ENCODE data around the gene GAPDHS.

The GAPDHS gene

GRCh38 chr19:35533201-35533821 is at the start of gene GAPDHS:
Gene GAPDHS (plus strand): TSS chr19:35533456. CDS start chr19:35533528, 72 bp downstream.
- DNase-seq = no peak

GRCh38 chr19:35484252-35485036 is 48.8 kb upstream of the GAPDHS start:
- no peak for DNase-seq

GRCh38 chr19:35486268-35486708 is 47.0 kb upstream of the GAPDHS start:
- DNase-seq = no peak

GRCh38 chr19:35487656-35488182 is 45.5 kb upstream of the GAPDHS start:
- DNase-seq = no peak

GRCh38 chr19:35488677-35489076 is 44.6 kb upstream of the GAPDHS start:
- DNase-seq = no peak

GRCh38 chr19:35490364-35490763 is 42.9 kb upstream of the GAPDHS start, which contains the start of gene KRTDAP:
Gene KRTDAP (minus strand): TSS chr19:35490464. CDS start chr19:35490442, 22 bp downstream.
- no peak for DNase-seq

- DNase-seq = no peak
Measured at GRCh38 chr19:35491836-35492360, 41.4 kb upstream of the GAPDHS start.

- DNase-seq = no peak
Measured at GRCh38 chr19:35493971-35494370, 39.3 kb upstream of the GAPDHS start.

GRCh38 chr19:35495107-35496064 is 37.9 kb upstream of the GAPDHS start:
- DNase-seq = no peak

GRCh38 chr19:35497406-35497805 is 35.9 kb upstream of the GAPDHS start:
- no peak for DNase-seq

GRCh38 chr19:35498220-35498619 is 35.0 kb upstream of the GAPDHS start:
- DNase-seq = no peak

GRCh38 chr19:35498984-35499527 is 34.2 kb upstream of the GAPDHS start:
- no peak for DNase-seq

- DNase-seq = no peak
Measured at GRCh38 chr19:35500611-35501010, 32.6 kb upstream of the GAPDHS start.

- no peak for DNase-seq
Measured at GRCh38 chr19:35501684-35502083, 31.6 kb upstream of the GAPDHS start.

- no peak for DNase-seq
Measured at GRCh38 chr19:35502751-35503150, 30.5 kb upstream of the GAPDHS start.

GRCh38 chr19:35506011-35506410 is 27.2 kb upstream of the GAPDHS start:
- no peak for DNase-seq

GRCh38 chr19:35507561-35507960 is 25.7 kb upstream of the GAPDHS start:
- DNase-seq = no peak

GRCh38 chr19:35508129-35508528 is 25.1 kb upstream of the GAPDHS start:
- DNase-seq = no peak

- no peak for DNase-seq
Measured at GRCh38 chr19:35509018-35509652, 24.1 kb upstream of the GAPDHS start.

GRCh38 chr19:35509861-35510625 is 23.2 kb upstream of the GAPDHS start:
- DNase-seq = peak; percentile 42

GRCh38 chr19:35510626-35510964 is 22.7 kb upstream of the GAPDHS start:
- no peak for DNase-seq

Measured in NCI-H1092 (cell line).